Epithelial cell of prostate (primary cell): ENCODE measurements around the gene NAV2.
"Not testable (repeated sequence)": the region's sequence is repeated elsewhere in the genome, so short reads cannot be mapped to it uniquely, and the experiment has no call there.

Source experiments
- DNase-seq: peaks from one replicate; pipeline ENCODE4 v3.0.0-alpha.2; 2011; ENCODE audit warnings: low read depth, low spot score
- H3K27ac ChIP-seq: fragments of 450-650 bp; 2 replicates; pipeline ENCODE4 v1.5.1; 2017; ENCODE audit warnings: mild to moderate bottlenecking

NAV2 gene

DNA sequence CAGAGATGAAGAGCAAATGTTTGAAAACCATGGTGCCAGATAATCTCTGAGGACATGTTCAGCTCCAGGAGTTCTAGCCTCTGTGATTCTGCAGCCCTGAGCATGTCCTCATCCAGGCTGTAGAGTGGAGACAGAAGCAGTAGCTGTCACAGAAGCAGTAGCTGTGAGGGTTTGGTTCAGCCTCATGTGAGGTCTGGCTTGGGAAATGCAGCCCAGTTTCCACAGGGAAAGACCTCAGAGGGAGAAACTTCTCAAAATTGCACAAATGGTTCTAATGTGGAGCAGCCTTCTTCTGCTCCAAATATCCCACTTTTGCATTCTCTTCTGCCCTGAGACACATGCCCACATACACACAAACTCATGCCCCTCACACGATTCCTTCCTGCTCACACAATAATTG lies 399.2 kb downstream of the NAV2 start:
- no peak for DNase-seq
- peak overlapping the region; percentile 97 for H3K27ac ChIP-seq

DNA sequence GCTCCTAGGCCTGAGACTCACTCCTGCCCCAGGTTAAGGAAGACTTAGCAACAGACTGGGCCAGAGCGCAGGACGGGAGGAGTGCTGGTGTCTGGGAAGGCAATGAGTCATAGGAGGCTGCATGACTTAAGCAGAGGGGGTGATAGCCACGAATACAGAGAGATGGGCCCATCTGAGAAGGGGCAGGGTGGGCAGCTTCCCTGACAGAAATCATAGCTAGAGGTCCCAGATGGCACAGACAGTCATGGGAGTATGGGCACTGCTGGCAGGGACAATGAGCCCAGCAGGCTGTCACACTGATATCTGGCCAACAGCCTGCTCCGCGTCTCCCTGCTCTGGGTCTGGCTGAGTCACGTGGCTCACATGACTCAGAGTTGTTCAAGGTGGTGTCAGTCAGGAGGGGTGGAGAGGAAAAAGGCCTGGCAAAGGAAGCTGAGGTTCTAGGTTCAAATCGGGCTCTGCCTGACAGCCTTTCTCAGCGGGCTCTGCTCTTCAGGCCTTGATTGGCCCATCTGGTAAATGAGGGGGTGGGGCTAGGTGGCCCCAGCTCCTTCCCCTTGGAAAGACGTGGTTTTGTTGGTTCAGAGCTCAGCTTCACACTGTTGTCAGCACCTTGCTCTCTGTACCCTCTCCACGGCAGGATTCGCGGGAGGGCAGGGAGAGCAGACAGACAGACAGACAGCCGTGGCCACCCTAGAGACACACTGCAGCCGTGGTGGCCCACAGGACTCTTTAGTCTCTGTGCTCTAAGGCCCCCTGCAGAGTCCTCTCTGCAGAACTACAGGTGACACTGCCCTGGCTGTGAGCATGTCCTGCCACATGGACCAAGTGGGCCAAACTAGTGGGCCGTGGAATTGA lies 399.9 kb downstream of the NAV2 start:
- peak; percentile 94 for DNase-seq
- H3K27ac ChIP-seq = peak overlapping the region; percentile 97

DNA sequence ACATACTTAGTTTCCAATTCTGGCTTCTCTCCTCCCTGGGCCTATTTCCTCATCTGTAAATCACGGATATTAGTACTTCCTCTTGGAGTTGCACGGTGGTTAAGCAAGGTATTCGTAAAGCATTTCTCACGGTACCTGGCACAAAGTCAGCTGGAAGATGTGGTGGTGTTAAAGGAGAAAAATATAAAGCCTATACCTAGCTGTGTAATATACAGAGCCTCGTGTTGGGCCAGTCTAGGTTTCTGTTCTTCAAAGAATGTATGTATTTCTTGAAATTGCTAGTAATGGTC lies 400.5 kb downstream of the NAV2 start:
- no peak for DNase-seq
- peak overlapping the region; percentile 97 for H3K27ac ChIP-seq

DNA sequence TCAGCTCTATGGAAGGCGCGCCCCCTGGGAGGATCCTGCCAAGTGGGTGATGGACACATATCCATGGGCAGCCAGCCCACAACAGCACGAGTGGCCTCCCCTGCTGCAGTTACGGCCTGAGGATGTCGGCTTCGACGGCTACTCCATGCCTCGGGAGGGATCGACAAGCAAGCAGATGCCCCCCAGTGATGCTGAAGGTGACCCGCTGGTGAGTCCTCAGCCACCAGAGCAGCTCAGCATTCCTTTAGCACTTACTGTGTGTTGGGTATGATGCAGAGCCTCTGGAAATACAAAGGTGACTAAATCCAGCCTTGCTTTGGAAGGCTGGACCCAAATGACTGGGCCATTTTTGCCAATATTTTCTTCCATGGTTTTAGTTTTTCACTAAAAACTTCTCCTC lies 402.0 kb downstream of the NAV2 start:
- no peak for DNase-seq
- no peak overlapping the region for H3K27ac ChIP-seq

DNA sequence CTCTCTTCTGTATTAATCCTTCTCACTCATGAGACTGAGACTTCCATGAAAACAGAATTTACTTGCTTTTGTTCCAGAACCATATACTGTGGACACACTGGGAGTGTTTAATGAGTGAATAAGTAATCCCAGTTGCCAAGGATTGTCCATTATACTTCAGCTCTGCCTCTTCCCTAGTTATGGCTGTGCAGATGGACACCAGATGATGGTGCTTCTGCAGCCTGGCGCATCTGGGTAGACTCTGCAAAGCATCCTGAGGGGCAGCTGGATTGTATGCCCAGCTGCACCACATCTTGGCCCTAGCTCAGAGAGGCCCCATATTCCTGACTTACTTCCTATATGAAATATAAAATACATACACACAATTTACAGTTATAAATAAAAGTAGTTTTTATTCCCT lies 404.2 kb downstream of the NAV2 start:
- no peak for DNase-seq

DNA sequence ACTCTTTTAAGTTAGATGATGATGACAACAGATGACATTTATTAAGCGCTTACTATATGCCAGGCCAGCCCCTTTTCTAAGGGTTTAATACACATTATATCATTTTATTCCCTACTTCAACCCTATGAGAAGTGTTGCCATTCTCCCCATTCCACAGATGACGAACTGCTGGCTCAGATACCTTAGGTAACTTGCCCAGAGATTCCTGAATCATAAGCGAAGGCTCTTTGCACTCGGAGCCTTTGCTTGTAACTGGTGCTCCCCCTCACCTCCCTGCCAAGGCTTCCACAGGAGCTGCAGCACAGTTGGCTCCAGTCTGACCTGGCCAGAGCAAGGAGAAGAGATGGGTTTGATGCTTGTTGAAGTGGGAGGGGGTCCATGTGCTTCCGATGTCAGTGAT lies 404.7 kb downstream of the NAV2 start:
- no peak overlapping the region for H3K27ac ChIP-seq
- no peak for DNase-seq

More for the DNA sequence above, 404.2 kb downstream of the NAV2 start:
- H3K27ac ChIP-seq = no peak overlapping the region

DNA sequence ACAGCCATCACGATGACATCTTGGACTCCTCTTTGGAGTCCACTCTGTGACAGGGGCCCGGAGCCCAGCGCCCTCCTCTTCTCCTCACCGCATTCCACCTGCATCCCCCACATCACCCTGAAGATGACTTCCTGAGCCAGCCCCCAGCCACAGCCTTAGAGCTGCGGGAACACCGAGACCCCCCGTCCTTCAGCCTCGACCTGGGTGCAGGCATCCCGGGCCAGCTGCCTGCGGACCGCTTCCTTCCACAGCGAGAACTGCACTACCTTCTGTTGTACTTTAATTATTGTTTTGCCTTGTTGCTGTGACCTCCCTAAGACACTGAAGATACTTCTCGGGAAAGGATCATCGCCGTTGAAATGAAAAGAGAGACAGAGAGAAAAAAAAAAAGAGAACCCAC lies 405.6 kb downstream of the NAV2 start:
- no peak overlapping the region for H3K27ac ChIP-seq
- no peak for DNase-seq

DNA sequence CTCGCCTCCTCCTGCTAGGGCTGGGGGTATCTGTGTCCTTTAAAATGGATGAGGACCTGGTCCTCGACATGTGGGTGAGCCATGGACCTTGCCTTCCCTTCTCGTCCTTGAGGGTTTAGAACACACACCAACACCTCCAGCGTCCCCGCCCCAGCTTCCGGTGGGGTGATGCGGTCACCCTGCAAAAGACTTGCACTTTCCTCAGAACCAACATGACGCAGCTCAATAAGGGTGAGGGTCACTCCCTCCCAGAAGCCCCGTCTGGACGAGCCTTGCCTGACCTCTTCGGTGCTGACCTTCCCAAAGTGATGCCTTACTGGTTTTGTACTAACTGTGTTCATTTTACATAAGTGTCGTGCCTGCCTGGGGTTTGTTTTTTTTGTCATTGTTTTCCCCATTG lies 406.7 kb downstream of the NAV2 start:
- DNase-seq = no peak
- no peak overlapping the region for H3K27ac ChIP-seq

DNA sequence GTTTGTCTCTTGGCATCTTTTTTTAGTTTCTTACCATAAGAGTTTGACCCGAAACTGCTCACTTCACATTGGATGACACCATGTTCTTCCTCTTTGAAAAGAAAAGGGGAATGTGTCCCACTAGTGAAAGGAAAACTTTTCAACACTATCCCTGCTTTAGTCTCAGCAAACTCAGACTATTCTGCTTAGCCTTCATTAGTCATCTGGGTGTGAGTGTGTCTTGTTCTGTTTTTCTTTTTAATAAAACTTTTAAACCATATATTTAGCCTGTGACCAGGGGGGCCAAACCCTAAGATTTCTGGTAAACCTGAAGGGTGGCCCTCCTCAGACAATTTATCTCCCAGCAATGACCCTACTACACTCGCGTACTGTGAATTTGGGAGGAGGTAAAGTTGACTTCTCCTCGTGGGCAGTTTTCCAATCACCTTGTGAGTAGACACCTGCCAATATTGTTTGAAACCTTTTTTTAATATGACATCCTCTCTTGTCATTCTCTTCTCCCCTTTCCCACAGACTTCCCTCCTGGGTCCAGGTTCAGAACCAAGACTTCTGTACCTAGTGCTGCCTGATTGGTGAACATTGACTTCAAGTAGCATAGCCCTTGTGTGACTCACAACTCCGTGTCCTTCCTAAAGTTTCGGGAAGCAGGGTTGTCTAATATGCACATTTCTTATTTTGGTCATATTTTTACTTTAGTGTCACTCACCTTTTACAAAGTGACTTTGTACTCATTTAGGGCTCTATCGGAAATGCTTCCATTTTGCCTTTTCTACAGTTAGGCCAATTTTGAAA lies 407.7 kb downstream of the NAV2 start:
- H3K27ac ChIP-seq = no peak overlapping the region
- DNase-seq = no peak

DNA sequence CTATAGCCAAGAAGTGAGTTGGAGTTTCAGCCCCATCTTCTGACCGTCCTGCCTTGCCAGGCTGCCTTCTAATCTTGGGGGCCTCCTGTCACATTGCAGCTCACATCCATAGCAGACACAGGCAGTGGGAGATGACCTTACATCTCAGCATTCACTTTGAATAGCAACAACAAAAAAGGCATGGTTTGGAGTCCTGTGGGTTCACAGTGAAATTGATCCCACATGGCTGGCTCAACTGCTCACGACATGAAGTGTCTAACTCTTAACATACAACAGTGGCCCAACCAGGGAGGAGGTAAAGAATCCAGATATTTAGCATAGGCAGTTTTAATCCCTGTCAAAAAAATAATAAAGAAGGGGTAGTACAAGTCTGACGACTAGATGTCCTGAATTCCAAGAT lies 409.5 kb downstream of the NAV2 start:
- no peak for DNase-seq
- H3K27ac ChIP-seq = no peak overlapping the region

DNA sequence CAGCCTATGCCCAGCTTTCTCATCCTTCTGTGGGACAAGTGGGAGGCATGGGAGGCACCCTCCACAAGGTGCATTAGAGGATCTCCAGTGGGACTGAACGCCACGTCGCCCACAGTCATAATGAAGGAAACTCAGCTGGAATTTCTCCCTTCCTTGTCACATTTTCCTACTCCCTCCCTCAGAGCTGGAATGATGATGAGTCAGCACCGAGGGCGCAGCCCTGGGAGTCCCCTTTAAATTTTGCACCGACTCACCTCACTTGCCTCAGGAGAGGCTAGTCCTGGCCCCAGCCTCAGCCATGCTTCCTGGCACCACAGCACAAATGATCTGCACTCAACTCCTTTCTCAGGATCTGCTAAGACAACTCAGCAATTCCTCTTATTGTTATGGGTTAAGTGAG lies 413.3 kb downstream of the NAV2 start:
- no peak for DNase-seq
- peak overlapping the region; percentile 34 for H3K27ac ChIP-seq

DNA sequence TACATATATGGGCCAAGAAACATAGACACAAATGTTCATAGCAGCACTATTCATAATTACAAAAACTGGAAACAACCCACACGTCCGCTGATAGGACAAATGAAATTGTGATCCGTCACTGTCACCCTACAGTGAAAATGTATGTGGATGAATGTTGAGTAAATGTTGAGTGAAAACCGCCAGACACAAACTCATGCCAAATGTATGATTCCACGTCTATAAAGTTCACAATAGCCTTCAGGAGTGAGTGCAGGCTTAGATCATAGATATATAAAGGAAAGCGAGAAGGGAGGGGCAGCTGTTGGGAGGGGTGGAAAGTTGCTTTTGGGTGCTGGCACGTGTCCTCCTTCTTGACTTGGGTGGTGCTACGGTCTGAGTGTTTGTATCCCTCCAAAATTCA lies 414.1 kb downstream of the NAV2 start:
- H3K27ac ChIP-seq = peak overlapping the region; percentile 34
- peak; percentile 40 for DNase-seq

DNA sequence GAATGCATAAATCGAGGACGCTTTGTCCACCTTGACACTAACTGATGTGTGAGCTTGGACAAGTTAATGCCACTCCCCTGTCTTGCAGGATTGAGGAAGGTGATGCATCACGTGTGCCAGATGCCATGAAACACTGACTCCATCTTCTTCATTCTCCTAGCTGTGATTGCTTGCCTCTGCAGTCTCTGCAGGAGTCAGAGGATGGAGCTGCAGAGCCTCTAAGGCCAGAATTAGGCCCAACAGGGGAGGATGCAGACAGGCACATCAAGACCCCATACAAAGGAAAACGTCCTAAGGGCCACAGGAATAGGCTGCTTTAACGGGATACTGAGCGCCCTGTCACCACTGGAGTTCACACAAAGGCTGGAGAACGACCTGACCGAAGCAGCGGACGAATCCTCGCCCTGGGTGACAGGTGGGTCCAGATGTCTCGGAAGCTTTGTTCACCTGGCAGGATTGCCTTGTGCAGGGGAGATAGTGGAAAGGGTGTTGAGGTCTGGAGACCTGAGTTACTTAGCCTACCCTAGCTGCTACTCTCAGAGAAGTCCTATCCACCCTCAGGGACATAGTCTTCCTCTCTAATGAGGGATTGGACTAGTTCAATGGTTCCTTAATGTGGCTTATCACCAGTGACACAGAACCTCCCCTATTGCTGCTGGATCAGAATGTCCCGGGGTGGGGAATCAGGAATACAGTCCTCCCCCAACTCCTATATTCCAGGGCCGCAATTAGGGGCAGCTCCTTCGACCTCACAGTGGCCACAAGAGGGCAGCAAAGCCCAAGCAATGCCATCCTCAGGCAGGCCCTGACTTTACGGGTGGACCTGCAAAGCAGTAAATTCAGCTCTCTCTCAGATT lies 415.3 kb downstream of the NAV2 start:
- no peak overlapping the region for H3K27ac ChIP-seq
- DNase-seq = no peak

DNA sequence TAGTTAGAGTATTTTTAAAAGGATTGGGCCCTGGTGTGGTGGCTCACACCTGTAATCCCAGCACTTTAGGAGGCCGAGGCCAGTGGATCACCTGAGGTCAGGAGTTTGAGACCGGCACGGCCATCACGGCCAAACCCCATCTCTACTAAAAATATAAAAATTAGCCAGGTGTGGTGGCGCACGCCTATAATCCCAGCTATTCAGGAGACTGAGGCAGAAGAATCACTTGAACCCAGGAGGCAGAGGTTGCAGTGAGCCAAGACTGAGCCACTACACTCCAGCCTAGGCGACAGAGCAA lies 415.8 kb downstream of the NAV2 start:
- DNase-seq, H3K27ac ChIP-seq: not testable (repeated sequence)

DNA sequence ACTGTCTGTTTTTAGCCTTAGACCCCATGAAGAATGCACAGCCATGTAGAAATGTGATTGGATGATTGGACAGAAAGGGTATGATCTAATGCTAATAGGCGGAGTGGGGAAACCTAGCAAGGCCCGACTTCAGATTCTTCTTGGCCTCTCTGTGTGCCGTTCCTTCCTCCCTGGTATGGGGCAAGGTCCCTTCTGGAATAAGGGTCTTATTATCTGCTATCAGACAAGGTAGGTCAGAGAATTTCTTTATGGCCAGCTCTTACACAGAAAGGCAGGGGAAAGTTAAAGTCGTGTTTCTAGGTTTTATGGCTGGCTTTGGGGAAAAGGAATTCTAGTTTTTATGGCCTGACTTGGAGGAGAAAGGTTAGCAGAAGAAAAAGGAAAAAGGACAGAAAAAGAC lies 417.0 kb downstream of the NAV2 start:
- H3K27ac ChIP-seq = no peak overlapping the region
- no peak for DNase-seq

DNA sequence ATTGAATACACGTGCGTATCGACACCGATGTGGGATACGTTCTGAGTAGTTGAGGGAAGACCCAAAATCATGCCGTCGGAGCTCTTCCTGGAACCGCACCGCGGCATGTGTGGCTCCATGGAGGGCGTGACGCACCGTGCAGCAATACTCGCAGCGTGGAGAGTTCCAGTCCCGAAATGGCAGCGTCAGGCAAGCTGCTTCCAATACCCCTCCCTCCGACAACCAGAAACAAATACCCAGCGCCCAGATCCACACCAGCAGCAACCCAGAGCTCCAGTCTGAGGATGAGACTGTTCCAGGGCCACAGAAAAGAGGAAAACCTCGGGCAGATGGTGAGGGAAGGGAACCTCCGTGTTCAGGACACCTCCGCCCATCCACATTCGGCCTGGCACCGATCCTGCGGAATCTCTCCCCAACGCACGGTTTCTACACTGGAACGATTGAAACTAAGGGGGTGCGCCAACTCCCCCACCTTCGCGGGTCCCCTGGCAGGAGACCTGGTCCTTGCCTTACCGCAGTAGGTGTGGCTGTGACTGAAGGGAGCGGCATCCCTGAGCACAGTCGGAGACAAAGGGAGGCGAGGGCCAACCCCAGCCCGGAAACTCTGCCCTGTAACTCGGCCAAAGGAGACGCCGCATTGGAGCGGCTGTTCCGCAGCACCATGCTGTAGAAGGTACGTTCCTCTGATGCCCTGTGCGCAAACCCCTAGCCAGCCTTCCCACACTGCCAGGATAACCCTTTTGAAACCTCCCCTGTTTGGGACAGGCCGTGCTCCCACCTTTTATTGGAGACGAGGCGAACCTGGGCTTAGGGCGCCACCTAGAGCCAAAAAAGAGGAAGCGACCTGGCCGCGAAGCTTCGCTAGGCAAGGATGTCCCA lies 419.4 kb downstream of the NAV2 start:
- DNase-seq = no peak
- no peak overlapping the region for H3K27ac ChIP-seq

DNA sequence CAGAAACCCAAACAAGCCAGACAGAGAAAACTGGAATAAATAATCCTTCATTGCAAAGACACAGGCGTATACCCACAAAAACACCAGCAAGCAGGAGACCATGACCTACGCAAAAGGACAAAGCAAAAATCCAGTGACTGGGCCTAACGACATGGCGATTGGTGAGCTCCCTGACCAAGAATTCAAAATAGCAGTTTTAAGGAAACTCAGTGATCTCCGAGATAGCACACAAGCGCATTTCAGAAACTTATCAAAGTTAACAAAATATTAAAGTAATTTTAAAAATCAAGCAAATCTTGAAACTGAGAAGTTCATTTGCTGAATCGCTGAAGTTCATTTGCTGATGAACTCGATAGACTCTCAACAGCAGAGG lies 420.0 kb downstream of the NAV2 start:
- H3K27ac ChIP-seq = no peak overlapping the region
- DNase-seq = no peak

DNA sequence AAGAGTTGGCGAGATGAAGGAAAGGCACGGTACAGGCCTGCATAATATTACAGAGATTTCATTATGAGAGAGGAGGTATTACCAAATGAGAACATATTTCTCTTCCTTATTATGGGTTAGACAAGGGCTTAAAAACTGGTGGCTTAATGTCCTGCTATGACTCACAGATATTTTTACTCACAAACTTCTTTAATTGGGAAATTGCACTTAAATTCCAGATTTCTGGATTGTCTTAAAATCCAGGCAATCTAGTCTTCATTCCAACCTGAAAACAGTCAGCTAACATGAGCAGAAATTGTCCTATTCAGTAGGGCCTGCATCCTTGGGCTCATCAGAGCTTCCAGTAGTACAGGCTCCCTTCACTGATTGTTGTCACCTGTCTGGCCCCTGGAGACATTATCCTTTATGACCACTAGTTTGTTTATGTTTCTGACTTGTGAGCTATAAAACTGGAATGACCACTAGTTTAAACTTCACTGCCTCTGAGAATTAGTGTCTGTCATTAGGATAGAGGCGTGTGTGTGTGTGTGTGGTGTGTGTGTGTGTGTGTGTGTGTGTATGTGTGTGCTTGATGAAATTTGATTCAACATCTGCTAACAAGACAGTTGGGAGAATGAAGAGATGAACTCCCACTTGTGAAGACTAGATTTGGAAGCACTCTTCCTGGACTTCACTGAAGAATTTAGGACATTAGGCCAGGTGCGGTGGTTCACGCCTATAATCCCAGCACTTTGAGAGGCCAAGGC lies 422.5 kb downstream of the NAV2 start:
- no peak for DNase-seq
- H3K27ac ChIP-seq = no peak overlapping the region

DNA sequence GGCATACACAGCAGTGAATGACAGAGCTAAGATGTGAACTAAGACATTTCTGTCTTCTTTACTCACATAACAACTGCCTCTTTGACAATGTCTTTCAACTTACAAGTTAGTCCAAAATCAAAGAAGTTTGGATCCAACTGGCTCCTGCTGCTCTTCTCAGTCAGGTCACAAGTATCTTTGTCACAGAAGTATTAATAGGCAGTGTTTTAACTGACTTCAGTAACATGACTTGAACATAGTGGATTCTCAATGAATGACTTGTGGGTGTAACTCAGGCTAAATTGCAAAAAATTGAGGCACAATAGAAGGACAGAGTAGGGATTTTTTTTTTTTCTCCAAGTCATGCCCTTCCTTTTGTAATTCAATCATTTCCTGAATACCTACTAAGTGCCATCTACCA lies 425.0 kb downstream of the NAV2 start:
- DNase-seq = no peak
- H3K27ac ChIP-seq = no peak overlapping the region

DNA sequence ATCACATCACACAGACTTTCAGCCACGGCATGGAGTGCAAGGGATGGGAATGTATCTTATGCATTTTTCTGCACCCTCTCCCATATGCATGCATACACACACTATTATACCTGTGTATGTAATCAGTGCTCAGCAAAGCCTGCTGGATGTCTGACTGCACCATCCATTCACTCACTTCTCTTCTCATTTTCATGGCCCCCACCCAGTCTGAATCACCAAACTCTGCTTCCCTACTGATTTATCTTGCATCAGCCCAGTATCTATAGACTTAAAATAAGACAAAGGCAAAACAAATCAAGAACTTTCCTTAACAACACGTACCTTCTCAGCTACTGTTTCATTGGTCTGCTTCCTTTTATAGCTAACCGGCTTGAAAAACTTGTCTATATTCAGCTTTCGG lies 426.1 kb downstream of the NAV2 start:
- DNase-seq = no peak

More for the DNA sequence above, 426.1 kb downstream of the NAV2 start:
- no peak overlapping the region for H3K27ac ChIP-seq
